HEK293T (cell line): Measurements from ENCODE around the gene NPRL2.

Experiments used
- CTCF ChIA-PET: fragments of 350-600 bp; formaldehyde crosslinking; extraction: SDS; loops from one replicate; lab custom pipeline; 2021; ENCODE audit warnings: antibody characterized with exemption, inconsistent platforms; lab: Yijun Ruan, JAX
- POLR2A ChIA-PET: fragments of 350-600 bp; formaldehyde crosslinking; extraction: SDS; loops from one replicate; lab custom pipeline; 2020; ENCODE audit warnings: antibody characterized with exemption, inconsistent platforms; lab: Yijun Ruan, JAX
- DNase-seq: peaks from one replicate; pipeline ENCODE4 v3.0.0; 2012; ENCODE audit warnings: mixed read lengths; ENCODE audit errors: extremely low spot score
- ARNT ChIP-seq: fragments of 450-650 bp; IDR thresholded peaks from 2 replicates; pipeline ENCODE4 v1.6.1; 2017; ENCODE audit warnings: mild to moderate bottlenecking
- BHLHE40 ChIP-seq: fragments of 450-650 bp; IDR thresholded peaks from 2 replicates; pipeline ENCODE4 v1.6.1; 2016; ENCODE audit warnings: mild to moderate bottlenecking, moderate library complexity, borderline replicate concordance
- CTBP1 ChIP-seq: fragments of 450-650 bp; IDR thresholded peaks from 2 replicates; pipeline ENCODE4 v1.6.1; 2016; ENCODE audit warnings: borderline replicate concordance
- ELF4 ChIP-seq: fragments of 450-650 bp; IDR thresholded peaks from 2 replicates; pipeline ENCODE4 v1.6.1; 2017; ENCODE audit warnings: antibody characterized with exemption
- FOXA1 ChIP-seq: fragments of 450-650 bp; IDR thresholded peaks from 2 replicates; pipeline ENCODE4 v1.6.1; 2016; ENCODE audit warnings: mild to moderate bottlenecking
- FOXK2 ChIP-seq: fragments of 450-650 bp; IDR thresholded peaks from 2 replicates; pipeline ENCODE4 v1.6.1; 2016; ENCODE audit warnings: mild to moderate bottlenecking
- FOXM1 ChIP-seq: fragments of 450-650 bp; IDR thresholded peaks from 2 replicates; pipeline ENCODE4 v1.6.1; 2017; ENCODE audit warnings: mild to moderate bottlenecking, borderline replicate concordance
- HDGF ChIP-seq: fragments of 450-650 bp; IDR thresholded peaks from 2 replicates; pipeline ENCODE4 v1.6.1; 2017; ENCODE audit warnings: antibody characterized with exemption, borderline replicate concordance
- L3MBTL2 ChIP-seq: fragments of 450-650 bp; conservative IDR thresholded peaks from 2 replicates; pipeline ENCODE4 v1.6.1; 2016; ENCODE audit warnings: mild to moderate bottlenecking
- LEF1 ChIP-seq: fragments of 450-650 bp; IDR thresholded peaks from 2 replicates; pipeline ENCODE4 v1.6.1; 2017; ENCODE audit warnings: mild to moderate bottlenecking, borderline replicate concordance
- NFRKB ChIP-seq: fragments of 450-650 bp; IDR thresholded peaks from 2 replicates; pipeline ENCODE4 v1.6.1; 2016; ENCODE audit warnings: mild to moderate bottlenecking, moderate library complexity
- PKNOX1 ChIP-seq: fragments of 450-650 bp; IDR thresholded peaks from 2 replicates; pipeline ENCODE4 v1.6.1; 2016
- SP1 ChIP-seq: fragments of 450-650 bp; IDR thresholded peaks from 2 replicates; pipeline ENCODE4 v1.6.1; 2017
- SUZ12 ChIP-seq: fragments of 450-650 bp; IDR thresholded peaks from 2 replicates; pipeline ENCODE4 v1.6.1; 2016; ENCODE audit warnings: mild to moderate bottlenecking
- TARDBP ChIP-seq: fragments of 450-650 bp; IDR thresholded peaks from 2 replicates; pipeline ENCODE4 v1.6.1; 2016
- ZNF384 ChIP-seq: fragments of 450-650 bp; IDR thresholded peaks from 2 replicates; pipeline ENCODE4 v1.6.1; 2016

Gene NPRL2

GRCh38 chr3:50350213-50350526 lies 405 bp downstream of the NPRL2 start:
- ChIA-PET CTCF (interaction anchor here (1.3 to 1.4 kb wide), 2 partner anchors 13 to 193 kb away, joined by 4 read pairs; no protein-coding TSS in a partner anchor), POLR2A (interaction anchor here (0.7 to 8.2 kb wide), 14 partner anchors 9 to 262 kb away, joined by 3 to 119 read pairs (median 4); partner anchors contain the start of genes CISH, HEMK1, SLC38A3 and TMEM115)
- DNase-seq: no peak
- no peak for TF ChIP-seq LEF1
- no peak for TF ChIP-seq FOXM1
- no peak for TF ChIP-seq NFRKB

GRCh38 chr3:50347187-50347813 lies 3.3 kb downstream of the NPRL2 start:
- peak; percentile 66 for DNase-seq
- CTCF ChIA-PET: interaction anchor here (0.6 to 1.8 kb wide), 5 partner anchors 10 to 243 kb away, joined by 3 to 7 read pairs (median 3); no protein-coding TSS in a partner anchor
- TF ChIP-seq L3MBTL2 (no peak), FOXK2 (no peak), ZNF384 (peak; percentile 99)
- POLR2A ChIA-PET: interaction anchor here (1.0 to 8.2 kb wide), 2 partner anchors 10 to 18 kb away, joined by 3 to 119 read pairs; no protein-coding TSS in a partner anchor

- peak; percentile 54 for DNase-seq
- ChIA-PET POLR2A (interaction anchor here (1.2 to 1.8 kb wide), 2 partner anchors 9 to 18 kb away, joined by 6 to 7 read pairs; partner anchors contain the start of gene TUSC2), CTCF (no interaction called here)
- TF ChIP-seq LEF1: no peak
- no peak for TF ChIP-seq FOXK2
- no peak for TF ChIP-seq TARDBP
- TF ChIP-seq CTBP1: no peak
- TF ChIP-seq ARNT: no peak
- no peak for TF ChIP-seq ELF4
- TF ChIP-seq SP1: no peak
- no peak for TF ChIP-seq NFRKB
- no peak for TF ChIP-seq SUZ12
- no peak for TF ChIP-seq FOXA1
- TF ChIP-seq PKNOX1: no peak
- TF ChIP-seq ZNF384: no peak
These were observed 4.9 kb downstream of the NPRL2 start, which contains the start of gene ZMYND10 for GRCh38 chr3:50345586-50346234. TSS of gene ZMYND10 (minus strand) at chr3:50345732. CDS start at chr3:50345579, 153 bp downstream.

GRCh38 chr3:50345008-50345407 lies 5.6 kb downstream of the NPRL2 start:
- POLR2A ChIA-PET: interaction anchor here (1.8 kb wide), 1 partner anchor 17 kb away, joined by 6 read pairs; the partner anchor contains the start of gene TUSC2
- no peak for DNase-seq
- no peak for TF ChIP-seq FOXK2
- CTCF ChIA-PET: interaction anchor here (0.6 to 0.7 kb wide), 2 partner anchors 9 to 723 kb away, joined by 3 read pairs; no protein-coding TSS in a partner anchor

- no peak for DNase-seq
- ChIA-PET POLR2A (no interaction called here), CTCF (no interaction called here)
- TF ChIP-seq NFRKB (no peak), L3MBTL2 (no peak), FOXA1 (no peak), BHLHE40 (no peak), HDGF (no peak), ELF4 (no peak), FOXM1 (no peak), ARNT (no peak), SUZ12 (no peak), ZNF384 (no peak), TARDBP (no peak)
These were observed 7.6 kb downstream of the NPRL2 start for GRCh38 chr3:50342813-50343633.

- ChIA-PET POLR2A (interaction anchor here (1.0 kb wide), 1 partner anchor 15 kb away, joined by 5 read pairs; no protein-coding TSS in a partner anchor), CTCF (no interaction called here)
- no peak for DNase-seq
- TF ChIP-seq FOXM1: no peak
- no peak for TF ChIP-seq CTBP1
- TF ChIP-seq TARDBP: no peak
- TF ChIP-seq NFRKB: no peak
- no peak for TF ChIP-seq SUZ12
- no peak for TF ChIP-seq LEF1
- no peak for TF ChIP-seq ELF4
- no peak for TF ChIP-seq L3MBTL2
- TF ChIP-seq ZNF384: no peak
- no peak for TF ChIP-seq FOXA1
- TF ChIP-seq BHLHE40: no peak
- no peak for TF ChIP-seq PKNOX1
- no peak for TF ChIP-seq ARNT
- TF ChIP-seq FOXK2: no peak
- no peak for TF ChIP-seq HDGF
- TF ChIP-seq SP1: no peak
These were observed 8.5 kb downstream of the NPRL2 start for GRCh38 chr3:50341996-50342650.
